HepG2 (cell line): Measurements from ENCODE around the gene CYSTM1. TPM values are rescaled to one million over a fixed set of nuclear protein-coding genes. Genes with fewer than 3 reads are reported as not detected.

Experiments
- AGO1 ChIP-seq: fragments of 200-400 bp; formaldehyde crosslinking; IDR thresholded peaks from 2 replicates; pipeline ENCODE4 v1.6.1; 2017; ENCODE audit warnings: mild to moderate bottlenecking, low read depth, low read length, moderate library complexity; ENCODE audit not compliant: poor library complexity, severe bottlenecking
- CEBPZ ChIP-seq: IDR thresholded peaks from 2 replicates; pipeline ENCODE4 v1.6.1; 2012; ENCODE audit warnings: low read length, improper control_type of control experiment
- GATA4 ChIP-seq: sonication (generic); IDR thresholded peaks from 2 replicates; pipeline ENCODE4 v1.6.1; 2016; ENCODE audit warnings: antibody characterized with exemption, low read depth, borderline replicate concordance
- GLMP ChIP-seq: sonication (generic); formaldehyde crosslinking; IDR thresholded peaks from 2 replicates; pipeline ENCODE4 v1.9.0; 2021; ENCODE audit warnings: missing genetic modification reagents, mild to moderate bottlenecking, borderline replicate concordance
- HNF1A ChIP-seq, 2 experiments: sonication (generic) in 1 of 2; formaldehyde crosslinking in 1 of 2; IDR thresholded peaks; 2 replicates each; pipeline versions ENCODE4 v1.4.0 to v1.6.1; 2016 to 2020; ENCODE audit warnings: borderline replicate concordance in 1 of 2, low read depth in 1 of 2, mild to moderate bottlenecking in 1 of 2, missing genetic modification reagents in 1 of 2
- HOXA3 ChIP-seq: sonication (generic); formaldehyde crosslinking; IDR thresholded peaks from 2 replicates; pipeline ENCODE4 v1.5.0; 2020; ENCODE audit warnings: missing genetic modification reagents
- KLF16 ChIP-seq, 2 experiments: sonication (generic) in 1 of 2; formaldehyde crosslinking in 1 of 2; IDR thresholded peaks; 2 replicates each; pipeline versions ENCODE4 v1.6.1 to v1.8.0; 2016 to 2023; ENCODE audit warnings: missing genetic modification reagents in 2 of 2, missing compliant biosample characterization in 1 of 2
- MEIS1 ChIP-seq: sonication (generic); formaldehyde crosslinking; IDR thresholded peaks from 2 replicates; pipeline ENCODE4 v1.9.0; 2021; ENCODE audit warnings: mild to moderate bottlenecking, missing genetic modification reagents, moderate library complexity, borderline replicate concordance
- MEIS2 ChIP-seq: sonication (generic); formaldehyde crosslinking; IDR thresholded peaks from 2 replicates; pipeline ENCODE4 v1.9.0; 2021; ENCODE audit warnings: mild to moderate bottlenecking, missing genetic modification reagents
- NR2F6 ChIP-seq, 2 experiments: IDR thresholded peaks; 2 replicates each; pipeline ENCODE4 v1.6.1; 2016; ENCODE audit warnings: antibody characterized with exemption in 1 of 2, mild to moderate bottlenecking in 1 of 2
- NRL ChIP-seq: sonication (generic); formaldehyde crosslinking; IDR thresholded peaks from 2 replicates; pipeline ENCODE4 v1.5.0; 2020; ENCODE audit warnings: missing genetic modification reagents, mild to moderate bottlenecking, moderate library complexity, borderline replicate concordance
- SNAPC5 ChIP-seq: sonication (generic); formaldehyde crosslinking; IDR thresholded peaks from 2 replicates; pipeline ENCODE4 v1.8.1; 2023; ENCODE audit warnings: mild to moderate bottlenecking, missing genetic modification reagents, borderline replicate concordance
- ZBTB1 ChIP-seq: sonication (generic); formaldehyde crosslinking; IDR thresholded peaks from 2 replicates; pipeline ENCODE4 v1.4.0; 2020; ENCODE audit warnings: missing genetic modification reagents, borderline replicate concordance
- ZBTB38 ChIP-seq: sonication (generic); formaldehyde crosslinking; IDR thresholded peaks from 2 replicates; pipeline ENCODE4 v1.5.1; 2020; ENCODE audit warnings: mild to moderate bottlenecking, missing genetic modification reagents
- ZNF12 ChIP-seq: sonication (generic); formaldehyde crosslinking; IDR thresholded peaks from 2 replicates; pipeline ENCODE4 v1.5.0; 2020; ENCODE audit warnings: missing genetic modification reagents
- ZNF24 ChIP-seq: fragments of 450-650 bp; IDR thresholded peaks from 2 replicates; pipeline ENCODE4 v1.6.1; 2017; ENCODE audit warnings: antibody characterized with exemption, mild to moderate bottlenecking
- ZNF343 ChIP-seq: sonication (generic); formaldehyde crosslinking; IDR thresholded peaks from 2 replicates; pipeline ENCODE4 v1.4.0; 2020; ENCODE audit warnings: mild to moderate bottlenecking, missing genetic modification reagents
- ZNF614 ChIP-seq: IDR thresholded peaks from 2 replicates; pipeline ENCODE4 v1.6.1; 2018; ENCODE audit warnings: missing biosample characterization, missing genetic modification reagents, inconsistent platforms, borderline replicate concordance
- ZNF749 ChIP-seq: sonication (generic); formaldehyde crosslinking; IDR thresholded peaks from 2 replicates; pipeline ENCODE4 v1.8.0; 2022; ENCODE audit warnings: mild to moderate bottlenecking, missing genetic modification reagents, moderate library complexity, borderline replicate concordance
- ZNF792 ChIP-seq: IDR thresholded peaks from 2 replicates; pipeline ENCODE4 v1.6.1; 2016
- polyA plus RNA-seq, 8 experiments: library from polyadenylated mRNA; depleted of rRNA in 3 of 8; stranded (reverse) in 7 of 8; unstranded in 1 of 8; fragments of >200 nt; fragmentation: Illumina TruSeq in 4 of 8; extraction: Trizol in 4 of 8; gene quantifications; 2 replicates each; pipeline versions ENCODE4 v1.2.1 to v1.2.3, GENCODE V29; 2011 to 2016; ENCODE audit warnings: low read depth in 4 of 8, missing spikeins in 1 of 8, mixed read lengths in 1 of 8; ENCODE audit not compliant: insufficient read depth in 1 of 8
- total RNA-seq, 5 experiments: library from RNA; depleted of rRNA; stranded (reverse); fragments of >200 nt; fragmentation: Illumina TruSeq; extraction: Trizol; gene quantifications; 2 replicates each; pipeline ENCODE4 v1.2.3, GENCODE V29; 2016; ENCODE audit warnings: low read depth in 1 of 5

Gene CYSTM1
- total and polyA plus RNA-seq, 2 of the 13 experiments (the other 11 are each of a cell fraction or from before 2014, with no cell fraction given): 40.0 to 73.4 TPM

GRCh38 chr5:140240987-140241706 is 66.2 kb downstream of the CYSTM1 start (continued):
- TF ChIP-seq GLMP (CRISPR knock-in tag): no peak
- no peak for TF ChIP-seq ZNF12
- TF ChIP-seq MEIS1 (CRISPR knock-in tag): no peak
- no peak for TF ChIP-seq GATA4
- no peak for TF ChIP-seq NR2F6 (IDR thresholded peaks at IDR 0.05)
- no peak for TF ChIP-seq NR2F6 (CRISPR knock-in tag; IDR thresholded peaks at IDR 0.05)
- TF ChIP-seq HNF1A (IDR thresholded peaks at IDR 0.05; ENCODE audit: low read depth): no peak
- TF ChIP-seq HNF1A (CRISPR knock-in tag; IDR thresholded peaks at IDR 0.05; ENCODE audit: borderline replicate concordance): no peak
- TF ChIP-seq SNAPC5 (CRISPR knock-in tag): no peak
- TF ChIP-seq ZNF614 (CRISPR knock-in tag): 0 out of 2 replicates have a peak, but pooled peaks have one; percentile 28
- 0 out of 2 replicates have a peak, but pooled peaks have one; percentile 21 for TF ChIP-seq NRL
- no peak for TF ChIP-seq CEBPZ
- no peak for TF ChIP-seq ZNF792 (CRISPR knock-in tag)
- peak; percentile 54 for TF ChIP-seq HOXA3 (CRISPR knock-in tag)
- TF ChIP-seq ZNF749: no peak
- no peak for TF ChIP-seq ZNF24
- no peak for TF ChIP-seq ZBTB1 (CRISPR knock-in tag)
- no peak for TF ChIP-seq ZBTB38 (CRISPR knock-in tag)
- TF ChIP-seq KLF16 (CRISPR knock-in tag; IDR thresholded peaks at IDR 0.05): no peak
- no peak for TF ChIP-seq ZNF343
- TF ChIP-seq AGO1: no peak
- TF ChIP-seq MEIS2 (CRISPR knock-in tag): 0 out of 2 replicates have a peak, but pooled peaks have one; percentile 24
